ENCODE results near the gene CTNNA3.

The CTNNA3 gene

DNA sequence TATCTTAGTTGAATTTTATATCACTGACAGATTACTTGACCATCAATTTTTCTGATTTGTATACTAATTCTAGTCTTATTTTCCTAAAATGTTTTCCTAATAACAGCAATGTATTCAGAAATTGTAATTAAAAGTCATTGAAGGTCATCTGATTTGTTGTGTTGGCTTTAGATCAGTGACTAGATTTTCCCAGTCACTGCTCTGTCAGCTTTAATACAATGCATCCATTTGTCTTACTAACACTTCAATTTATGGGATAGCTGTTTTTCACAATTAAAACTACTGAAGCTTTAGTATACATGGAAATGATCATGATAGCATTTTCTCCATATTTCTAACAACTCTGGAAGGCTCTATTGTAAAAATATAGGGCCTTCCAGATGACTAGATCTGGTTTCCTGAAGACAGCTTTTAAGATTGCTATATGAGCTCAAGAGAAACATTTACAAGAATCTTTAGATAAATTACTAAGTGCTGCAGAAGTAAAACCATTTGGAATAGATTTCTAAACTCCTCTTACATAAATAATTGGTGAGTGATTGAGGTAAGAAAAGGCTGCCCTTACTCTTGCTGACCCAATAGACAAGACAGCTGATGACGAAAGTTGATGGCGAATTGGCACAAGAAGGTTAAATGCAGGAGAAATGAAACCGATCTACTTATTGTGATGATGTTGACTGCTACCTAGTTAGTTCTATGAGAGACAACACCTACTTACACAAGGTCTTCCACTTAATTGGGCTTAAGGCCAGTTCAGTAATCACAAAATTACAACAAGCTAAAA lies 696.0 kb downstream of the CTNNA3 start:
- DNase-seq = no peak

DNA sequence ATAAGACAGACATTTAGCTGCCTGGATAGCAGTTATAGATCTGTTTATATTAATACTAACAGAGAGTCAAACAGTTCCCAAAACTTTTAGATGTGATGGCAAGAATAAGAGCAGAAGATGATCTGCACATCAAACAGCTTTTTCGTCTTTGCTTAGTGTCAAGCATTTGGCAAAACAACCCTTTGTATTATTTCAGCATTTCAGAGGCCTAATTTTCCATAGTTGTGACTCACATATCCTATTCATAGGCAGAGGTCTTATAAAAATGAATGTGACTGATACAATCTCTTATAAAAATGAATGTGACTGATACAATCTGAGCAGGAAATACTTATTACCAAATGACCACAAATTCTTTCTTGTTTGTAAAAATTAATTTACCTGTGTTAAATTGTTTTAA lies 699.0 kb downstream of the CTNNA3 start:
- DNase-seq = no peak

DNA sequence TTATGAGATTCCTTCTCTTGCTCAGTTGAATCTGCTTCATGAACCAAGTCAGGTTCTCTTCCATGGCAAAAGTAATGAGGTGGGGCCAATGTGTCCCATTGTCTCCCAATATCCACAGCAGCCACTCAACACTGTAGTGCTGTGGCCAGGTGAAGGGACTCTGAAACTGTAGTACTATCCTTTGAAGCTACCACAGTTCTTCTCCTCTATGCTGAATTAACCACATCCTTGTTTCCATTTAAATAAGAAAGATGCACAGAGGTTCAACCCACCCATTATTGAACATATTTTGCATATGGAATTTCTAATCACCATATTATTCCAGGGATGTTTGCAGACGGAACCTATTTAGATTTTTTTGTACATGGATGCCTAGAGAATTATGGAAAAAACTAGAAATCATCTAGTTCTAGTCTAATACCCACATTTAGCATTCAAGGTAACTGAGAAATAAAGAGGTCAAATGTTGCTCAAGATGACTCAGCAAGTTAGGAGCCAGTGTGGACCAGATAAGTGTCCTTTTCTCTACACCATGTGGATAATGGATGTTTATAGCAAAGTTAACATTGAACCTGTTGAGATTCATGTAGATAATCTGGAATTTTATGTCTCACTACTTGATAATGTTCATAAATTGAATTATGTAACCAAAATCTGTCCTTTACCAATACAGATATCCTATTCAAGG lies 705.7 kb downstream of the CTNNA3 start:
- no peak for DNase-seq

DNA sequence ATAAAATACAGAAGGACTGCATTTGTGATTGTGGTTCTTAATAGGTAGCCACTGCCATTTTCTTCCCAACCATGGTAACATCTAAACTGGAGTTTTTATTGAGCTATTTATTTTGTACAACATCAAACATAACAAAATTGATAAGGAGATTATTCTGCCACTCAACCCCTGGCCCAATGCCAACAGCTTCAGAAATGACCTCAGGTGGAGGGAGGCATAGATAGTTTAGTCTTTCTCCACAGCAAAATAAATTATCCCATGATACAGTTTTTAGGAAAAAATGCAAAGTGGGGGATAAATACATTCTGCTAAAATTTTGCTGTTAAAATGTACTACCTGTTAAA lies 712.5 kb downstream of the CTNNA3 start:
- DNase-seq = no peak

DNA sequence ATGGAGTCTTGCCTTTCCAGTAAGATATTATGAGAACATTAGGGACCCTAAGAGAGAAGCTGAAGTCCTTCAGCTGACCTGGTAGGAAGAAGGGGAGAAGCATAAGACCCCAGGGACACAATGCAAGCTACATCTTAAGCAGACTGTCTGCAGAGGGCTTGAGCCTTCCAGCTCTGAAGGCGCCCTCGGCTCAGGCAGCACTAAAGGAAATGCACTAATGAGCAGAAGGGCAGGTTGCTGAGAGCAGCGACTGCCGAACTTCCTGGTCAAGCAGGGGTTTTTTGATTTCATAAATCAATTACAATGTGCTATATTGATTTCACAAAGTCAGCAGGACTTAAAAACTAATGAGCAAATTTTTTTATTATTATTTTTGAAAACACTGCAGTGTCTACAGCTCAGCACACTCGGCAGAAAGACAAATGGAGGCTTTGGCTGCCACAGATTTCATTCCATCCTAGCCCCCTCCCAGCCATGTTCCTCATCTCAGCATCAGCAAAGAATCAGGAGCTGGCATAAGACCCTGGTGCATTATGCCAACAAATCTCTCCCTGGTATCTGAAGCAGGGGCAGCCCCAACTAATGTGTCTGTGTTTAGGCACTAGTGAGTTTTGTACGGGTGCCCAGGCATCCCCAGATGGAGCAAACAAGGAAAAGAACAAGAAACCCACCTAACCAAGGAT lies 713.1 kb downstream of the CTNNA3 start:
- DNase-seq = no peak

DNA sequence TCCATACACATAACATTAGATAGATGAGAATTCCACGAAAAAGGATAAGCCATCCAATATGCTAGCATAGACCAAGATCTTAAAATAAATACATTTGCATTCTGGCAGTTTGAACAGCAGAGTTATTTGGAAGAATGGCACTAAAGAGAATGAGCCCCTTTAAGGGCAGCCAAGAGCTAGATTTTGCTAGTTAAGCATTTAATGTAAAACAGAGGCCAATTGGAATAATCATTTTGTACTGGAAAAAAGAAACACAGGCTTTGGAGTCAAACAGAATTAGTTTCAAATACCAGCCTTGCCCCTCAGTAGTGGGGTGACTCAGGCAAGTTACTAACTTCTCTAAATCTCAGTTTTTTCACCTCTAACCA lies 714.0 kb downstream of the CTNNA3 start:
- no peak for DNase-seq

DNA sequence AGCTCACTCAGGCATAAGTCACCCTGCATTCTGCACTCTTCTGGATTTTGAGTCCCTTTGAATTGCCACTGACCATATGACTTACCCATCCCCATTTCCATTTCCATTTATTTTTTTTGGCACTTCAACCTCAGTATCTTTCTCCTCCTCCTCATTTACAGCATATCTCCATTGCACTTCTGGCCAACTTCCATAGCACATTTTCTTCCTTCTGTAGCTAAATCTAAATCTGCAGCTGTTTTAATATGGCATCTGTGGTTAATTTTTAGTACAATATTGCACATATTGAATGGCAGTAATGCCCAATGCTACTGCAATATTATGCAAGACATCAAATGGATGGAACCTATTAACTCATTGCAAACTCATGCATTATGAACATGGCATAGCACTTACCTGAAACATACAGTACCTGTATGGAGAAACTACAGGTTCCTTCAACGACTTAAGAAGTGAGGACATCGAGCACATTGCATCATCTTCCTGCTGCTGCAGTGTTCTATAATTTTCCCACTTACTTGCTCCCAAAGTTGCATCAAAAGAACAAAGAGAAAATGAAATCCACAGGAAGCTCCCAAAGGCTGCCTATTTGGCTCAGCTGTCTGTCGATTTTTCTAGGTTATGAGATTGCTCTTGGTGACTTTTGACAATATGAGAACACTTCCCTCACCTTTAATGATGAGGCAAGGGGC lies 714.5 kb downstream of the CTNNA3 start:
- no peak for DNase-seq

DNA sequence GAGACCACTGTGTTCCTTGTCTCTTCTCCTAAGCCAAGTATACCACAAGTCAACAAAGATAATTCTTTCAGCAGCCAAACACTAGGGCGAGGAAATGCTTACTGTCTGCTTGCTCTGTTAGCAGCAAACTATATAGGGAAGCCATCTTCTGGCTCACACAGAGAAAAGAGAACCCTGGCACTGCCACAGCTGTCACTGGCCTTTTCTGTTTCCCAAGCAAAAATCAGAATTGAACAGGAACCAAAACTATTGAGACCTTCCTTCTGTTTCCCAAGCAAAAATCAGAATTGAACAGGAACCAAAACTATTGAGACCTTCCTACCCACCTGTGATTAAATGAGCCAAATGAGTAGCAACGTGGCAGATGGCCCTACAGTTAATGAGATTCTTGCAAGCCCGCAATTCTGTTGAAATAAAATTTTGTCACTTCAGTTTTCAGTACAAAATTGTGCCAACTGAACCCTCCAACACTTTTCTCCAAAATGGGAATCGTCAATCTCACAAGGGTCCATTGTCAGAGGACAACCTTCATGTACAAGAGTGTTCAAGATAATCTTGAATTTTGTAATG lies 715.7 kb downstream of the CTNNA3 start:
- no peak for DNase-seq

DNA sequence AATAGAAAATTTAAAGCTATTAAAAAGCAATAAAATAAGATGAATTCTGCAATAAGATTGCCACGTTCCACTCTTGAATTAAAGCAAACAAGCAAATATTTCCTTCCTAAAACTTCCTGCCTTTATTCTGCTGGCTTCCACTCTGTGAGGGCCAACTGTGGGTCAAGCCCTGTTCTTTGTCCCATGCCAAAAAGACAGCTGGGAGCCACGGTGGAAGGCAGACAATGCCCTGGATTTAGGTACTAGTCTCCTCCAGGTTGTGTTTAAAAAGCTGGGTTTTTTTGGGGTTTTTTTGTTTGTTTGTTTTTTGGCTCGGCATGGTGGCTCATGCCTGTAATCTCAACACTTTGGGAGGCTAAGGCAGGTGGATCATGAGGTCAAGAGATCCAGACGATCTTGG lies 731.0 kb downstream of the CTNNA3 start:
- DNase-seq = no peak

DNA sequence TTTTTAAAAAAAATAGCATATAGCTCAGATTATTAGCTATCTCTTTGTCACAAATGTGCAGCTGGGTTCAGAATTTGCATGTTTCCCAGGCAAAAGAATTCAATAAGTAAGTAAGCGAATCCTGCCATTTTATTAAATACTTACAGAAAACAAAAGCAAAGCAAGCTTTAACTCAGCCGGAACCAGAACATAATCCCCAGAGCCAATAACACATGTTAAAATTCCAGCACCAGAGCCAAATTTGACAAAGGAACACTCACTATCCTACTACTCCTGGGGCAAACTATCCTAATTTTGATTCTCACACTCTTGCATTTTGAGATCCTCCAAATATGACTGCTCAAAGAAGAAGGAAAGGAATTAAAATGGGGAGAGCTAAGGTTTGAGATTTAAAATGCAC lies 737.5 kb downstream of the CTNNA3 start:
- no peak for DNase-seq

DNA sequence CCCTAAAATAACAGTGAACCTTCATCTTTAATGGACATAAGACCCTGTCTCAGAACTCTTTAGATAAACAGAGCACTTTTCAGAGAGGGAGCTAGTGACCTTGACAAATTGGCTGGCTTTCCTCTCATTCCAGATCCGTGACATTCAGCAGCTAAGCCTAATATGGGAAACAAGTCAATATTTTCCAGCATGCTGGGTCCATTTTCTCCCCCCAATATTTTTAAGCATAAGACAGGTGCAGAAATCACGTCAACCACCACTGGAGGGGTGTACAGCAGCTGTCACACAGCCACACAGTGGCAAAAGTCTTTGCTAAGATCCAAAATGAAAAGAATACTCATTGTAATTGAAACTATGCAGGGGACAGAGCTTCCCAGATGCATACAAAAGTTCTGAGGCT lies 744.1 kb downstream of the CTNNA3 start:
- no peak for DNase-seq

DNA sequence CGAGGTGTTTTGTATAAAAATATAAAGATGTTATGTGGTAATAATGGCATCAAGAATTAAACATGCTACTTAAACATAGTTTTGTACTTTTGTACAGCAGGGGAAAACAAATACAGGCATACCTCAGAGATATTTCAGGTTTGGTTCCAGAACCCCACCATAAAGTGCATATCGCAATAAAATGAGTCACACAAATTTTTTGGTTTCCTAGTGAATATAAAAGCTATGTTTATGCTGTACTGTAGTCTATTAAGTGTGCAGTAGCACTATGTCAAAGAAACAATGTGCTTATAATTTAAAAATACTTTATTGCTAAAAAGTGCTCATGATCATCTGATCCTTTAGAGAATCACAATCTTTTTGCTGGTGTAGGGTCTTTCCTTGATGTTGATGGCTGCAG lies 752.4 kb downstream of the CTNNA3 start:
- no peak for DNase-seq

DNA sequence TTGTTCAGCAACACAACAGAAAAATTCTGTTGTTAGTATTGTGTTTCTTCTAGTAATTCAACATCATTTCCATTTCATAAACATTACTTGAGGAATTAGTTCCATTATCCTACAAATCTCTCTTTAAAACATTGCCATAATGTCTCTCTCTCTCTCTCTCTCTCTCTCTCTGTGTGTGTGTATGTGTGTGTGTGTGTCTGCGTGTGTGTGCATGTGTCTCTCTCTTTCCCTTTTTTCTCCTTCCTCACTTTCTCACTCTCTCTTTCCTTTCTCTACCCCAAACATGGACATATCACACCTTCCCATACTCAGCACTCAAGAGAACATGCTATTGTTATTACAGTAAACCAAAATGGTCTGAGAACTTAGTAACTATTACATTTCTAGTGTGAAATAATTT lies 753.6 kb downstream of the CTNNA3 start:
- no peak for DNase-seq

DNA sequence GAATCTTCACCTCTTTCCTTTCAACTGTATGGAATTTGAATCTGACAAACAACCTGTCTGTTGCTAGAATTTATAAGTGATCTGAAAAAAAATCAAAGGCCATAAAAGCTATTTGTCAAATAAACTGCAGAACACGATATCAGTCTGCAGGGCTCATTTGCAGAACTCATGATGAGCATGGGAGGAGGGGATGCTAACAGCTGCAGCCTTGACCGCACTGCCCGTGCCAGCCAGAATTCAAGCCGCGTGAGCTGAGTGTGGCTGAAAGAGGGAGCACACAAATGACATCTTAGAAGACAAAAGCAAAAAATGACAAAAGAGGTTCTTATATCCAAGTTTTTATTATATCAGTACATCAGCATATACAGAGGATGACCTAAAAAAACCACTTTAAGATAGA lies 754.5 kb downstream of the CTNNA3 start:
- no peak for DNase-seq

DNA sequence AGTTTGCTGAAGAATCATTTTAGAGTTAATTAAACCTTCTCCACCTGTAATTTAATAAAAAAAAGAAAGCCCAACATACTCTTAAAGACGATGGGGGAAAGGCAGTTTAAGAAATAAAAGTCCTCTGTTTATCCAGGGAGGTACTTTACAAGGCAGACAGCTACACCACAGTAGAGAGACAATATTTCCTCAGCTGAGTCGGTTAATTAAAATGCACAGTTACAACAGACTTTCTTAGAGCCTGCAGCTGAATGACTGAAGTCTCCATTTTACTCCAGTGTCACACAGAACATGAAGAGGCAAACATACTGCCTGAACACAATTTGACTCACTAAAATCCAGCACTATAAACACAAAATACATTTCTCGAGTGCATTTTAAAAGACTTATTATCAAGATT lies 755.0 kb downstream of the CTNNA3 start:
- DNase-seq = no peak

DNA sequence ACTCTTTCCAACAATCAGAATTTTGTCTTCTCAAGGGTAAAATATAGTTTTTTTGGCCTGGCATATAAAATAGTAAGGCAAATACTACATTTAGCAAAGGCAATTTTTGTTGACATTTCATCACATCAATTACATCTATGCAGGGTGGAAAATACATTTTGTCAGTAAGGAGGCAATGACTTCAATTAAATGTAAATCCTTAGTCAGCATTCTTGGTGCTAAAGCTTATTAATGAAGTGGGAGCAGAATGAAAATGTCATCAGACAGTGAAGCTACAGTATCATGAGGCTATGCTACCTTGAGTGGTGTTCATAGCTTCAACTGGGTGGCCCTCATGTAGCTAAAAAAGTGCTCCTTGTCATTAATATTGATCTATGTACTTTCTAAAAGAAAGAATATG lies 761.3 kb downstream of the CTNNA3 start:
- no peak for DNase-seq

DNA sequence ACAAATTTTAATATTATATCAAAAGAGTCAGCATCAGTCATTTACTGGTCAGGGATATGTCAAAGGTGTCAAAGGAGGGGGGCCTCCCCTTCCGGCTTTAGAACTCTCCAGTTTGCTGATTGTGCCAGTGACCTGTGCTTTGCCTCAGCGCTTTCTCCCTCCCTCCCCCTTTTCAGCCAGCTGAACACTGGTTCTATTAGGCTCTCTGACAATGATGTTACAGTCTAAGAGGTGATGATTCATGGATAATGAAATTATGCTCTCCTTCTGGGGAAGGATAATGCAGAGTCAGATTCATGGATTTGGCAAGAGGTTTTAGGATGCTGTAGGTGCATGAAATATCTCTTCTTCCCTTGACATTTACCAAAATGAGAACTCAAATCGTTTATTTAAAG lies 764.0 kb downstream of the CTNNA3 start:
- no peak for DNase-seq

DNA sequence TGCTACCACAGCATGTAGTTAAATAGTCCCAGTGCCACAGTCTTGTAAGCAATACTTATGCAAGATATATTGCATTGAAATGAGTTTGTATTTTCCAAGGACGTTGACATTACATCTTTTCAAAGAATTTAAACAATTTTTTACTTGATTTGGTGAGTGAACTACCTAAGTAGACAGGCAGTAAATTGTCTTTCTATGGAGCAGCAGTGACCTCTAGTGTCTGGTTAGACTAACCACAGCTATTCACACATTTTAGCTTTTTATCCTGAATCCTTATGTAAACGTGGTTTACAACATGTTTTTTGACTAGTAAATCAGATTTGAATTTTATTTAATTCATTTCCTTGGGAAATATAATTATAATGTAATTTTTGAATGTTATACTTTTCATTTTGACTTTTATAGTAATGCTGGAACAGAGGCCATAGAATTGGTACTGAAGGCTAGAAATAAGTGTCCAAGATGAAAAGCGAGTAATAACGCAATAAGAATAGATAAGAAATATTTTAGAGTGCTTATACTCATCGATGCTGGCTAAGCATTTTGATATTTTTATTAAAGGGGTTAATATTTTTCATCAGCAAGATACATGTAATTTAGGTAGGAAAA lies 764.6 kb downstream of the CTNNA3 start:
- no peak for DNase-seq

DNA sequence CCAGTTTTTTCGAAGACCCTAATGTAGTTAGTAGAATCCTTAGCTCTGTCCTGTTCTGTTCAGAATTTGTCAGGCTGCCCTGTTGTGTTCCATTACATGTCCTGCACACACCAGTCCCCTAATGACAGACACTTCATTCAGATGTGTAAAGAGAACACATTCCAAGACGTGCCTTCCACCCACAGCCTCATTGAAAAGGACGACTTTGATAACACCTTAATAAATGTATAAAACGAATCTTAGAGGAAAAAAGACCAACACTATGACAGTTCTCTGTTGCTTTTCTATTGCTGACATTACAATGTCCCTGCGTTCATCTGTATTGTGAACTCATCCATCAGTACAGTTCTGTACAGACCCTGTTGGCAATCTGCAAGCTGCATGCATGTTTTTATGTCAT lies 766.6 kb downstream of the CTNNA3 start:
- DNase-seq = no peak

DNA sequence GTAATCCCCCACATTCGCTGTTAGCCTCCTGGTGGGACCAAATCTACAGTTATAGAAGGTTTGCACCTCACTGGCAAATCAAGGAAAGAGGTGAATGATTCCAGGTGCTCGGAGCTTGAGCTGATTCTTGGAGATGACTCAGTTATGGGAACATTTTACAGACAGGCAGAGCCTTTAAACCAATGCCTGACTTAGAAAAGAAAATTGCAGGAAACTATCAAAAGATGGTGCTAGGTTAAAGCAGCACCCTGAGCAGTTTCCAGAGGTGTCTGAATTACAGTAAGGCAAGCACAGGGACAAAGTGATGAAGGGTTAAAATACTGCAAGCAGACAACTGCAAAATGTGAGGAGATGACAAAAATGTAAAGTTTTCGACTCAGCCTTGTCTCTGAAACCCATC lies 767.2 kb downstream of the CTNNA3 start:
- DNase-seq = no peak

DNA sequence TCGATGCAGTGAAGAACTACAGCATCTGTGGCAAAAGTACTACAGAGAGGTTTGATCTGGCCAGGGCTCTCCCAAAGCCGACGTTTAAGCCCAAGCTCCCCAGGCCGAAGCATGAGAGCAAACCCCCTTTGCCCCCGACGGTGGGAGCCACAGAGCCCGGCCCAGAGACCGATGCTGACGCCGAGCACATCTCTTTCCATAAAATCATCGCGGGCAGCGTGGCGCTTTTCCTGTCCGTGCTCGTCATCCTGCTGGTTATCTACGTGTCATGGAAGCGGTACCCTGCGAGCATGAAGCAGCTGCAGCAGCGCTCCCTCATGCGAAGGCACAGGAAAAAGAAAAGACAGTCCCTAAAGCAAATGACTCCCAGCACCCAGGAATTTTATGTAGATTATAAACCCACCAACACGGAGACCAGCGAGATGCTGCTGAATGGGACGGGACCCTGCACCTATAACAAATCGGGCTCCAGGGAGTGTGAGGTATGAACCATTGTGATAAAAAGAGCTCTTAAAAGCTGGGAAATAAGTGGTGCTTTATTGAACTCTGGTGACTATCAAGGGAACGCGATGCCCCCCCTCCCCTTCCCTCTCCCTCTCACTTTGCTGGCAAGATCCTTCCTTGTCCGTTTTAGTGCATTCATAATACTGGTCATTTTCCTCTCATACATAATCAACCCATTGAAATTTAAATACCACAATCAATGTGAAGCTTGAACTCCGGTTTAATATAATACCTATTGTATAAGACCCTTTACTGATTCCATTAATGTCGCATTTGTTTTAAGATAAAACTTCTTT lies 767.8 kb downstream of the CTNNA3 start:
- DNase-seq = no peak

Data from GDM1 (cell line).